Measurements from ENCODE around the gene ALPG.
"Not testable (repeated sequence)": the region's sequence is repeated elsewhere in the genome, so short reads cannot be mapped to it uniquely, and the experiment has no call there.

GRCh38 chr2:232451645-232452044 lies 45.0 kb downstream of the ALPG start:
- TF ChIP-seq CTCF (IDR thresholded peaks at IDR 0.05); POLR2A (IDR thresholded peaks at IDR 0.05; ENCODE audit: low read depth); EP300 (IDR thresholded peaks at IDR 0.05); POLR2AphosphoS5 (IDR thresholded peaks at IDR 0.05): not testable (repeated sequence)
